ENCODE data around the gene DAP. TPM values are rescaled to one million over a fixed set of nuclear protein-coding genes. Genes with fewer than 3 reads are reported as not detected.
"Not testable (repeated sequence)": the region's sequence is repeated elsewhere in the genome, so short reads cannot be mapped to it uniquely, and the experiment has no call there.

Gene DAP
- polyA plus RNA-seq, 1 donor from 2014 or later = 105 TPM

GRCh38 chr5:10634562-10634961, 126.5 kb downstream of the DAP start:
- peak overlapping the region in 3 of 4 donors; percentile 79 to 92 (median 87) for H3K4me3 Mint-ChIP-seq
- H3K4me1 Mint-ChIP-seq = peaks cover 42 to 56% (median 48%) of the 10 kb centered on the region in 3 donors
- H3K36me3 Mint-ChIP-seq = peaks cover 7% of the 10 kb centered on the region
- H3K27me3 Mint-ChIP-seq = no peaks in the 10 kb centered on the region
- peak overlapping the region; percentile 98 to 100 (median 99) for H3K27ac Mint-ChIP-seq
- peaks cover 0 to 5% (median 5%) of the 10 kb centered on the region in 3 donors for H3K9me3 Mint-ChIP-seq

DNA sequence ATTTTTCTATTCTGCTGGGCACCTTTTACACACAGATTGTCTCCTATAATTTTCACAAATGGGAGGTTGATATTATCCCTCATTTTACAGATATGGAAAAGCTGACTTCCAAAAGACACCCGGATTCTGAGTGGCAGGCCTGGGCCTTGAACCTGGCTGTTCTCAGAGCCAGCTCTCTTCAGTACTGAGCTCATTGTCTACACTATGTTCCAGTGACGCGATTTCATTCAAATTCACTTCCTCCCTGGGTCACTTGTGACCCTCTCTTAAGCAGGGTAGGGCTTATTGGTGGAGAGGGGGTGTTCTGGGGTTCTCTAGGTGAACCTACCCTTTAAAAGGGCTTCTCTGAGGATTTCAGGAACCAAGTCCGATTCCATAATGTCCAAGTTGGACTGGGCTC, 127.0 kb downstream of the DAP start:
- Mint-ChIP-seq H3K27ac (peak overlapping the region; percentile 98 to 100 (median 99)), H3K36me3 (peaks cover 7% of the 10 kb centered on the region), H3K9me3 (peaks cover 0 to 5% (median 5%) of the 10 kb centered on the region in 3 donors), H3K27me3 (no peaks in the 10 kb centered on the region), H3K4me3 (peak overlapping the region; percentile 79 to 92 (median 84)), H3K4me1 (peaks cover 42 to 60% (median 51%) of the 10 kb centered on the region in 3 donors)

- Mint-ChIP-seq H3K4me3 (peak overlapping the region; percentile 79 to 92 (median 84)), H3K36me3 (peaks cover 6% of the 10 kb centered on the region), H3K9me3 (peaks cover 0 to 3% (median 2%) of the 10 kb centered on the region in 3 donors), H3K27ac (peak overlapping the region; percentile 98 to 100 (median 99)), H3K4me1 (peaks cover 46 to 63% (median 49%) of the 10 kb centered on the region in 3 donors), H3K27me3 (no peaks in the 10 kb centered on the region)
Observed at GRCh38 chr5:10633271-10634049, 127.6 kb downstream of the DAP start.

DNA sequence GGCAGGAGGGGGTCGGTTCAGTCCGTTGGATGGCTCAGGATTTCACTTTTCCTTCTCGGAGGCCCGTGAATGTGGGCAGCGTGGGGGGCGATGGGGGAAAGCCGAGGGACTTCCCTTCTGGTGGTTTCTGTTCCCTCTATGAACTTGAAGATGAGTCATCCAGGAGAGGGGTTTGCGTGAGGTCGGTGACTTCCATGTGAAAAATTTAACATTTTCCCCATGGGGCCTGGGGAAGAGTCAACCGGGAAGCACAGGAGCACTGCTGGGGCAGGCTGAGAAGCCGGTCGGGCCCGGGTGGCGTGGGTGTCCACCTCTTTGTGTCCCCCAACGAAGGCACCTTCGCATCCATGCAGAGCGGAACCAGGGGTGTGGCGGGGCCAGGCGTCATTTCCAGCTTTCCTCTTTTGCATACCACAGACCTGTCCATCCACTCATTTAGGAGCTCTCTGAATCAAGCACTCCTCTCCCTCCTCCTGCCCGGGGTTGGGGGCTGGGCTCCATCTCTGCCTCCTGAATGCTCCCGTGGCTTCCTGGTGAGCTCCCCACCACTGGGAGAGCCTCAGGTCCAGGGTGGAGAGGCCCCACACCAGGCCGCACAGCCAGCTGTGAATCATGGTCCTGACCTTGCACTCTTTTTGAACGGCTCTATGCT, 128.8 kb downstream of the DAP start:
- H3K4me1 Mint-ChIP-seq = peaks cover 55 to 72% (median 55%) of the 10 kb centered on the region in 3 donors
- H3K9me3 Mint-ChIP-seq = no peaks in the 10 kb centered on the region
- peak overlapping the region; percentile 87 to 92 (median 92) for H3K4me3 Mint-ChIP-seq
- H3K27me3 Mint-ChIP-seq = no peaks in the 10 kb centered on the region
- peak overlapping the region; percentile 98 to 100 (median 99) for H3K27ac Mint-ChIP-seq
- no peaks in the 10 kb centered on the region for H3K36me3 Mint-ChIP-seq

DNA sequence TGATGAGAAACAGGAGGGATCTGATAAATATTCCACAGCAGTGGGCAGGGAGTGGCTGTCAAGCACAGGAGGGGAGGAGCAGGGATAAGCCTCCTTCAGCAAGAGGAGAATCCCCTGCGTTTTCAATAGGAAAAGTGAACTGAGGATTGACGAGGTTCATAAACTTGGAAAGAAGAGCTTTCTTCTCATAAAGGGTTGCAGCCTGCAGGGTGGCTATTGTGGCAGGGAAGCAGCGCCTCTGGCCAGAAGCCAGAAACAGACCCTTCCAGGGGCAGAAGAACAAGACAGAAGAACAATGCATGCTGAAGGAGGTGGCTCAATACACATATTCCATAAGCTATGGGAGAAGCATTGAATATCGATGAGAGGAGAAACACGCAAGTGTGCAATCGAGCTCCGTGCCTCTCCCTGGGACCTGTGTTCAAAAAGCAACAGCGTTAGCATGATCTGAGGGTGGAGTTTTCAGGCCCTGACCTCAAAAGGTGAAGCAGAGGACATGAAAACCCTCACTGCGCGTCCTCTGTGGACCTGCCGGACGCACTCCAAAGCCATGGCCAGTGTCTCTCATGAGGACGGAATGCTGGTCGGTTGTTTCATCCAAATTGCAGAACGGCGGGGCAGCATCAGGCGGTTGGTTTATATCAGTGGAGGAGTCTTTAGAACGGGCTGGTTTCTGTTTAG, 129.6 kb downstream of the DAP start:
- H3K36me3 Mint-ChIP-seq = no peaks in the 10 kb centered on the region
- H3K4me3 Mint-ChIP-seq = peak overlapping the region; percentile 87 to 92 (median 92)
- peaks cover 59 to 78% (median 59%) of the 10 kb centered on the region in 3 donors for H3K4me1 Mint-ChIP-seq
- H3K27me3 Mint-ChIP-seq = no peaks in the 10 kb centered on the region
- H3K9me3 Mint-ChIP-seq = no peaks in the 10 kb centered on the region
- H3K27ac Mint-ChIP-seq = peak overlapping the region; percentile 98 to 100 (median 99)

DNA sequence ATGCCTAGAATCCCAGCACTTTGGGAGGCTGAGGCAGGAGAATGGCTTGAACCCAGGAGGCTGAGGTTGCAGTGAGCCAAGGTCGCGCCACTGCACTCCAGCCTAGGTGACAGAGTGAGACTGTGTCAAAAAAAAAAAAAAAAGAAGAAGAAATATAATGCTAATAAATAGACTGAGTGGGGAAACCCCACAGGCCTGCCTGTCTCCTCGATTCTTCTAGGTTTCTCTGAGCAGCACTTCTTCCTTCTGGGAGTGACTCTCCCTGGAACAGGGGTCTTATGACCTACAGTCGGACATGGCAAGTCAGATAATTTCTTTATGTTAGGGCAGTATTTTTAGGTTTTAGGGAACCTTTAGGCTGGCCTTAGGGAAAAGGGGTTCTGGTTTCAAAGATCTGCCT, 130.3 kb downstream of the DAP start:
- Mint-ChIP-seq H3K4me3 (peak overlapping the region; percentile 87 to 92 (median 92)), H3K4me1 (peaks cover 59 to 79% (median 60%) of the 10 kb centered on the region in 3 donors), H3K27ac (peak overlapping the region; percentile 98 to 100 (median 99))
- not testable (repeated sequence) for H3K27me3 Mint-ChIP-seq, H3K9me3 Mint-ChIP-seq, H3K36me3 Mint-ChIP-seq

GRCh38 chr5:10630126-10630525, 130.9 kb downstream of the DAP start:
- peaks cover 54 to 74% (median 54%) of the 10 kb centered on the region in 3 donors for H3K4me1 Mint-ChIP-seq
- no peaks in the 10 kb centered on the region for H3K27me3 Mint-ChIP-seq
- peak overlapping the region in 1 of 4 donors; percentile 87 for H3K4me3 Mint-ChIP-seq
- H3K27ac Mint-ChIP-seq = peak overlapping the region in 1 of 3 donors; percentile 98
- no peaks in the 10 kb centered on the region for H3K9me3 Mint-ChIP-seq
- H3K36me3 Mint-ChIP-seq = no peaks in the 10 kb centered on the region

- Mint-ChIP-seq H3K9me3 (no peaks in the 10 kb centered on the region), H3K27ac (peak overlapping the region in 2 of 3 donors; percentile 88 to 98), H3K4me1 (peaks cover 49 to 70% (median 50%) of the 10 kb centered on the region in 3 donors), H3K27me3 (no peaks in the 10 kb centered on the region), H3K36me3 (no peaks in the 10 kb centered on the region), H3K4me3 (peak overlapping the region in 2 of 4 donors; percentile 51 to 87)
Observed at GRCh38 chr5:10629682-10630081, 131.4 kb downstream of the DAP start.

Other genes with a start within 250 kb of the DAP start
- gene ANKRD33B, start 197.2 kb downstream of the DAP start, polyA plus RNA-seq = 1.5 TPM

All from IgD-negative memory B cell (primary cell).